Smooth muscle cell of the brain vasculature (primary cell): ENCODE results near the gene BDH1.
"Not testable (repeated sequence)": the region's sequence is repeated elsewhere in the genome, so short reads cannot be mapped to it uniquely, and the experiment has no call there.

Experiments used
- DNase-seq: peaks from one replicate; pipeline ENCODE4 v3.0.0-alpha.2; 2012; ENCODE audit warnings: low read depth, low spot score

Gene BDH1

DNA sequence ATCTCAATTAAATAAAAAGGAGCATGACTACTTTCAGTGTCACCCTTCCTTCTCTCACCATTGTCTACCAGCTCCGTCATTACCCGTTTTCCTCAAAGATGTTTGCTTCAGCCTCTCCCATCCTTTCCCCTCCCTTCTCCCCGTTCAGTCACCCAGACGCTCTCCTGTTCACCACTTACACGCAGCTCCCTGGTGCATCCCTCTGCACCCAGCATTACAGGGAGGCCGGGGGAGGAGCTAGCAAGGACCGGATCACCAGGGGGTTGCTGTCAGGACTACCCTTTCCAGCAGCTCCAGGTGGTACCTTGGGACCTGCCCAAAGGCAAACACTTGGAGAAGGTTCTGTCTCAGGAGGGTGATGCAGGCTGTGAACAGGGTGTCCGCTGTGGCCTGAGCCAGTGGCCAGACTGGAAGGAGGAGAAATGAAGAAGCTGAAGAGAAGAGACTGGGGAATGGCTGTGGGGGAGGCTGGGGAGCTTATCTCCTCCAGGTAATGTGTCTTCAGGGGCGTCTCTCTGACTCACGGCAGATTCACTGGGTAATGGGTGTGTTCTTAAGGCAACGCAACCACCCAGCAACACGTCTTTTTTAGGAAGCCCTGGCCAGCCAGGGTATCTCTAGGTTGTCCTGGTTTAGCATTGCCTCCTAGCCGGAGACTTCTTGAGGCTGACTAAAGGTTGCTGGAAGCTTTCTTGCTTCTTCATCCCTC lies 21.8 kb upstream of the BDH1 start:
- no peak for DNase-seq

DNA sequence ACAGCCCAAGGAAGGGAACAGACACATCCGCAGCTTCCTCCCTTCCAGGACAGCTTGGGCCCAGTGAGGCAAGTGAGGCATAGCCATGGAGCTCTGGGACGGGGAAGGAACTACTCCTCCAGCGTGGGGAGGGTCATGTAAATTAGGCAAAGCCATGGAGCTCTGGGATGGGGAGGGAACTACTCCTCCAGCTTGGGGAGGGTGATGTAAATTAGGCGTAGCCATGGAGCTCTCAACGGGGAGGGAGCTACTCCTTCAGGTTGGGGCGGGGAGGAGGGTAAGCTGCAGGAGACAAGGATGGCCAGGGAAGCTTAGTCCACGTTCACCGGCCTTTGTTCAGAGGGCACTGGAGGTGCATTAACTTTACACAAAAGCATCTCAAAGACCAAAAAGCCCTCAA lies 21.1 kb upstream of the BDH1 start:
- DNase-seq: no peak

DNA sequence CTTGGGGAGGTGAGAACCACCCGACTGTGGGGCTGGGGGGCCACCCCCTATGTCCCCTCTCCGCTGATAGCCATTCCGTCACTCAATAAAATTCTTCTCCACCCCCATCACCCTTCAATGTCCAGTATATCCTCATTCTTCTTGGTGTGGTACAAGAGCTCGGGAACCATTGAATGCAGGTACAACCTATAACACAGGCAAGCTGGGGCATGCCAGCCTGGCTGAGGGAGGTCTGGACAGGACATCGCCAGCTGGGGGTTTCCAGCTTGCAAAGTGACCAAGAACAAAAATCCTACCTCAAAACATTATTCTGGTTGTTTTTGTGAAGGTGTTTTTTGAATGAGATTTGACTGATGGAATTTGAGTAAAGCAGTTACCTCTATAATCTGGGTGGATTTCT lies 19.6 kb upstream of the BDH1 start:
- DNase-seq: no peak

DNA sequence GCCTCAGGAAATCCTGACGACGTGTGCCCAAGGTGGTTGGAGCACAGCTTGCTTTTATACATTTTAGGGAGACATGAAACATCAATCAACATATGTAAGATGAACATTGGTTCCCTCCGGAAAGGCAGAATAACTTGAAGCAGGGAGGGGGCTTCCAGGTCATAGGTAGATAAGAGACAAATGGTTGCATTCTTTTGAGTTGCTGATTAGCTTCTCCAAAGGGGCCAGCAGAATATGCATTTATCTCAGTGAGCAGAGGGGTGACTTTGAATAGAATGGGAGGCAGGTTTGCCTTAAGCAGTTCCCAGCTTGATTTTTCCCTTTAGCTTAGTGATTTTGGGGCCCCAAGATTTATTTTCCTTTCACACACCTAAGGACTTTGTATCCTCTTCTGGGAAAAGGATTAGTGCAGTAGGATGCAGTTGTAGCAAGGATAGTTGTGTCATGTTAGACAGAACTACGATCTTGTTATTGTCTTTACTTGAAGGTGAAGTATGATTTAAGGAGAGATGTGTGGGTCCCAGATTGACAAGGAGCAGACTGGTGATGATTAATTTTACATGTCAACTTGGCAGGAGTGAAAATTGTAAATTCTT lies 18.7 kb upstream of the BDH1 start:
- not testable (repeated sequence) for DNase-seq

DNA sequence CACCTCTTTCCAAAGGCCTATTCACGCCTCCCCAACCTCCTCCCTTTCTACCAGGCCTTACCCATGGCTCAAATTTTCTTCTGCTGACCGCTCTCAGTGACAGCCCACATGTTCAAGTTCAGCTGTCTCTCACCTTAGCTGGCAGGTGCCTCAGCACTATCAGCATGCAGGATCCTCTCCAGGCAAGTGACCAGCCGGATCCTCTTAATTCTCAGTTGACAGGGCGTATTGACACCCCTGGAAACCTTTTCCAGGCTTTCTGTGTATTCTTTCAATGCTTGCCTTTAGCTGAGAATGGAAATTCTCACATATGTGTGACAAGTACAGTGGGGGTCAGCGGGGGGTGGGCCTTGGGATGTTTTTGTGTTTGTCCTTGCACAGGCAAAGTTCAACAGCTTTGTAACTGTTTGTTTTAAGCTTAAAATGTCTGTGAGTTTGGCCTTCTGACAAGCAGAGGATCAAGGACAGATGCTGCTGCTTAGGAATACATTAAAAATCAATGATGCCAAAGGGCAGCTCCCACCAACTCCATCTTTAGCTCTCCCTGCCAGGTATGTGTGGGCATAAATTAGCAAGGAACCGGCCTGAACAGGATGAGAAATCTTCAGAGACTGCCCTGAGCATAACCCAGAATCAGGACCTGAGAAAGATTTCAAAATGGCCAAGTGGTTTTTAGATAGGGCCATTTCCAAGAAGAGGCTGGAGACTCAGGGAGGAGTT lies 17.4 kb upstream of the BDH1 start:
- DNase-seq: no peak

DNA sequence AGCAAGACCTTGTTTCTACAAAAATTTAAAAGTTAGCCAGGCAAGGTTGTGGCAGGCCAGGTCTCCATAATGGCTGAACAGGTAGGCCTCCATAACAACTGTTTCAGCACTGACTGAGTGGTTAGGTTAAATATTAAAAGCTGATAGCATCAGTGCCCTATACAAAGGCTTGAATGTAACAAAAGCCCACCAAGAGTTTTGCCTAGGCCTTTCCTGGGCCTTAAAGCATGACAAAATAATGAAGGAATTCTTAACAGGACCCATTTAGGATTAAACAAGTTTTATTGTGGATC lies 16.1 kb upstream of the BDH1 start:
- DNase-seq: not testable (repeated sequence)

GRCh38 chr3:197571074-197571879 lies 15.5 kb upstream of the BDH1 start:
- not testable (repeated sequence) for DNase-seq

- not testable (repeated sequence) for DNase-seq
Observed at GRCh38 chr3:197569433-197569832, 13.7 kb upstream of the BDH1 start.

DNA sequence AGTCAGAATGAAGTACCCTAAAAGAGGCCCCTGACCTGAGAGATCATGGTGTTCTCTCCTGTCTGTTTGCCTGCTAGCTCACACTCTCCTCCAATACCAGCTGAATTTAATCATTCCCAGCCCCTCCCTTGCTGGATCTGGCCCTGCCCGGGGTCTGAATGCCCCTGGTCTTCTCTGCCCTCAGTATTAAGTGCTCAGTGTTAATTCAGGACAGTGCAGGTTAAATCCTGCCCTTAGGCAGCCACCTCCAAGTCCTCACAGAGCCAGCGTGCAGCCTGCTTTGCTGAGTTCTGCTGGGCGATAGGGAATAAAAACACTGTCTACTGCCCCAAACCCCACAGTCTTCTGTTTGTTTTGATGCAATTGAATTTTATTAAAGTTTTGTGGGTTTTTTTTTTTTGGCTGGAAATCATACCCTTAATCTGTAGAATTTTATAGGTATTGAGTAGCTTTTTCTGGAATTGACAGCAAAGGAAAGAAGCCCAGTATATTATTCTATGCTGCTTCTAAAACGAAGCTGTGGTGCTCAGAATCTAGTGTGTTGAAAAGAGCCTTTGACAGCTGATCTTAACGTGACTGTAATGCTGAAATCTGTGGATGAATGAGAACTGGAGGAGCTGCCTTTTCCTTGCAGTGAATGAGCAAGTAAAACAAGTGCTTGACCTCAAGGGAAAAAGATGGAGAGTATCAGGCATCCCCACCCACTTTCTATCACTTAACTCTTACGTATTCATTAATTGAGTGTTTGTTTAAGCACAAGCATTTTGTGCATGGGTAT lies 12.3 kb upstream of the BDH1 start:
- DNase-seq: no peak

- not testable (repeated sequence) for DNase-seq
Observed at GRCh38 chr3:197566155-197566554, 10.4 kb upstream of the BDH1 start.

DNA sequence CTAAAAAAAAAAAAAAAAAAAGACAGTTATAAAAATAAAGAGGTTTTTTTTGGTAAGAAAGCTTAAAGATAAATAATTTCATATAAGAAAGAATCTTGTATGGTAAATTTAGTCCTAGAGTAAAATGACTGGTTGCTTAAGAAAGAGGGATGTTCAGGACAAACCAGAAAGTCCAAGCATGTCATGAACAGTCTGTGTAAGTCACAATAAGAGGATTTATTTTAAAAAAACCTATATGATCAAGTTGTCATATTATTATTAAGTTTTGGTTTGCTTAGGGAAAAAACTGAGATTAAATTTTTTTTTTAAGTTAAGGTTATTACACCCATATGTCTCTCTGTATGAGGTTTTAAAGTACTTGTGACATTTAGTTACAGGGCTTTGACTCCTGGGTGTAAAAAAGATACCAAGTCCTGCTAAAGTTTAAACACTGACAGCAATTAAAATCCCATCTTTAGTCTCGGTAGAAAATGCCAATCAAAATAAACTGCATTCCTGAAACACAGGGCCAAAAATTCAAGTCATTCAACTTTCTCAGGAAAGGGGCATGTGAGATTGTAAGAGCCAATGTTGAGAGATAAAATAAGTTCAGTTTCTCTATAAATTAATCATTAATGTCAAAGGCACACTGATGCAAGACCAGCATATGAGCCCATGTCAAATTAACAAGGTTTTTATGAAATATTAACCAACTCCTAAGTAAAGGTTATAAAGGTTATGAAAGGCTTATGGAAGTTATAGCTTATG lies 8.5 kb upstream of the BDH1 start:
- DNase-seq: no peak

GRCh38 chr3:197562398-197563251 lies 6.9 kb upstream of the BDH1 start:
- no peak for DNase-seq

GRCh38 chr3:197561926-197562325 lies 6.2 kb upstream of the BDH1 start:
- no peak for DNase-seq

DNA sequence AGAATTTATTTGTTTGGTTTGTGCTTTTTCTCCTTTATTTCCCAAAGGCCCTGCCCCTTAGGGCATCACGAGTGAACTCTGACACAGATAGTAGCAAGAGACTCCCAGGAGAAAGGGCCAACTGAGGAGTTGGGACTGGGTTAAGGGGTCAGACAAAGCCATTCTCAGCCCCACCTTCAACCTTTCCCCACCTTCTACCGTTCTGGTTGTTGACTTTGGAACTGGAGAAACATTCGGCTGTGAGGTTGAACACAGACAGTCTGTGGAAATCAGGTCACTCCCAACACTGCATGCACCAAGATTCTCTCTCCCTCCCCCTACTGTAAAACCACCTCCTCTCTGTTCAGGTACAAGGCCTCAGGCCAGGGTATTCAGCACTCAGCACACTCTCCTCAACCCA lies 3.9 kb upstream of the BDH1 start:
- DNase-seq: no peak

DNA sequence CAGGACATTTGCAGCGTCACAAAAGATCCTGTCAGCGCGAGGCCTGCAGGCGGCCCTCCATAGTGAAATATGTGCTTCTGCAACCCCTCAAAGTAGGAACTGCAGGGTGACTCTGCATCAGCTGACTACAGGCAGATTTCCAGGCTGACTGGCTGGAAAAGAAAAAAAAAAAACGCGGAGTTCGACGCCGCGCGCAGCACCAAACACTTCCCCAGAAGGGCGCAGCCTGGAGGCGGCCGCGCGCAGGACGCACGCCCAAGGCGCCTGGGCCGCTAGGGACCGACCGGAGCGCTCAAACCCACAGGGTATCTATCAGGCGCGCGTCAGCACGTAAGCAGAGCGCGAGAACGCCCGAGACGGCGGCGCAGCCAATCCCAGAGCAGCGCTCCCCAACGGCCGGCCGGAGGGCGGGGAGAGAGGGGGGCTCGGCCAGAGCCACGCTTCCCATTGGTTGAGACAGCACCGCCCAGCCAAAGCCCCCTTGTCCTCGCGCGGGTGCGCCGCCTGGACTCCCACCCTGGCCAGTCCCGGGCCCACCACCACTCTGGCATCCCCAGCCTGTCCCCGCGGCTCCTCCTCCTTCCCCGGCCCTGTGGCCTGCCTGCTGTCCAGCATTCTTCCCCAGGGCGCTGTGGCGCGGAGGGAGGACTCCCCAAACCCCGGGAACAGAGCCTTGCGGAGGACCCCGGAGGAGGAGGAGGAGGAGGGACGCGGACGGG lies 1.0 kb downstream of the BDH1 start:
- peak; percentile 82 for DNase-seq

GRCh38 chr3:197554196-197554561 lies 1.6 kb downstream of the BDH1 start:
- no peak for DNase-seq

DNA sequence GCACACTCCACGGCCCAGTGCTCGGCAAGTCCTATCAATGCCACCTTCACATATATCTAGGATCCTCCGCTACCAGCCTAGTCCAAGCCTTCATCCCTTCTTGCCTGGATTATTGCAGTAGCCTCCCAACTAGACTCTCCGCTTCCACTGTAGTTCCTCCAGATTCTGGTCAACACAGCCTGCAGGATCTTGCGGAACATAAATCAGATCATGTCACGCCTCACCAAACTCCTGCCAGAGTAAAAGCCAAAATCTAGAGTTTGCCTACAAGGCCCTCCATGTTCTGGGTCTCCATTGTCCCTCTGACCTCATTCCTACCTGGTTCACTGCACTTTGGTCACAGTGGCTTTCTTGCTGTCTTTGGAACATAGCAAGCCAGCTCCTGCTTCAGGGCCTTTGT lies 3.6 kb downstream of the BDH1 start:
- no peak for DNase-seq

GRCh38 chr3:197550489-197550888 lies 5.3 kb downstream of the BDH1 start:
- DNase-seq: no peak

DNA sequence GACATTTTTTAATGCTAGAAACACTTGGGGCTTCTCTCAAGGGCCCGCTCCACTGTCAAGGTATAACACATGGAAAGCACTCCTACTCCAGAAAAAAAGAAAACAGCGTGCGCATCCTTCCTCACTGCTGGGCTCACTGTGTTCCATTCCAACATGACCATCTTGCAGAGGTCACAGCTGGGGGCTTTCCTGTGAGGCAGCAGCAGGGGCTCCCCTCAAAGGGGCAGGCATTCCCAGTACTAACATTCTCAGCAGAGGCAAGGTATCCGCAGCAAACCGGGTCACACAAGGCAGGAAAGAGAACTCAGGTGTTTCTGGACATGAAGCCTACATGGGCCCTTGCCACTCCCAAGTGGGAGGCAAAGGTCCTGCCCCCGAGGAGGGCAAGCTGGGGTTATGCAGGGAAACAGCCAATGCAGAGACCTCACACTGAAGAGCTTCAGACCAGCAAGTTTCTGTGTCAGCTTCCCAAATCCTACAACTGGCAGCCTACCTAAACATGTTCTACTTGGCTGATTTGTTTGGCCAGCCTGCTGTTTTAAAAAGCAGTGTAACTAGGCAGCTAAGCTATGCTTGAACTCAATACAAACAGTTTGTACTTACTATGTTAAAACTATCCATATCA lies 6.4 kb downstream of the BDH1 start:
- DNase-seq: peak; percentile 45
